HUES64 (cell line): ENCODE data around the gene SLFN12L.
"Not testable (repeated sequence)": the region's sequence is repeated elsewhere in the genome, so short reads cannot be mapped to it uniquely, and the experiment has no call there.

Experiments
- H3K27ac ChIP-seq: 2 replicates; pipeline ENCODE4 v1.7.0; 2013; ENCODE audit warnings: low read depth, low read length, inconsistent platforms
- H3K27me3 ChIP-seq: 2 replicates; pipeline ENCODE4 v1.6.1; 2013; ENCODE audit warnings: mild to moderate bottlenecking, low read length; ENCODE audit not compliant: insufficient read depth
- H3K36me3 ChIP-seq: 2 replicates; pipeline ENCODE4 v1.6.1; 2013; ENCODE audit warnings: mild to moderate bottlenecking, low read length; ENCODE audit not compliant: insufficient read depth
- H3K4me1 ChIP-seq: 2 replicates; pipeline ENCODE4 v1.6.1; 2013; ENCODE audit warnings: mild to moderate bottlenecking, low read length, moderate library complexity; ENCODE audit not compliant: insufficient read depth
- H3K4me3 ChIP-seq: 2 replicates; pipeline ENCODE4 v1.5.1; 2013; ENCODE audit warnings: mild to moderate bottlenecking, low read length, moderate library complexity
- H3K9ac ChIP-seq: 2 replicates; pipeline ENCODE4 v1.6.1; 2013; ENCODE audit warnings: mild to moderate bottlenecking, low read depth, low read length
- H3K9me3 ChIP-seq: 2 replicates; pipeline ENCODE4 v1.6.1; 2013; ENCODE audit warnings: low read depth, low read length; ENCODE audit not compliant: insufficient read depth
- WGBS: fragments of 150-250, 120-280 bp; methylation state at CpG from one replicate; pipeline ENCODE4 v1.1.7; 2013; ENCODE audit warnings: missing lambda C conversion rate; 5-methylcytosine and 5-hydroxymethylcytosine counted together

Gene SLFN12L

DNA sequence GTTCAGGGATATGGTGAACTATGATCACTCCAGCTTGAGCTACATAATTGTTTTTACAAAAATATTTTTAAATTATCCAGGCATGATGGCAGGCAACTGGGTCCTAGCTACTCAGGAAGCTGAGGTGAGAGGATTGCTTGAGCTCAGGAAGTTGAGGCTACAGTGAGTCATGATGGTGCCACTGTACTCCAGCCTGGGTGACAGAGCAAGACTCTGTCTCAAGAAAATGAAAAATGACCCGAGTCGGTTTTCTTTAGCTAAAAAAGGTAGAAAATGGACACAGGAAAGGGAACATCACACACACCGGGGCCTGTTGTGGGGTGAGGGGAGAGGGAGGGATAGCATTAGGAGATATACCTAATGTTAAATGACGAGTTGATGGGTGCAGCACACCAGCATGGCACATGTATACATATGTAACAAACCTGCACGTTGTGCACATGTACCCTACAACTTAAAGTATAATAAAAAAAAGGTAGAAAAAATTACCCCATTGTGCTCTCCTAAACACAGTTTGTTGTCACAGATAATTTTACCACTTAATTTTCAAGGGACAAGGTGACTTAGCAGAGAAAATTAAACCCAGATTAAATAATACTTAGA is 15.7 kb downstream of the SLFN12L start:
- H3K27ac ChIP-seq, H3K9me3 ChIP-seq, H3K4me3 ChIP-seq, H3K9ac ChIP-seq, H3K27me3 ChIP-seq, H3K4me1 ChIP-seq, H3K36me3 ChIP-seq: not testable (repeated sequence)
- 97% methylated on average over 3 of the region's 5 CpGs for whole genome bisulfite sequencing

DNA sequence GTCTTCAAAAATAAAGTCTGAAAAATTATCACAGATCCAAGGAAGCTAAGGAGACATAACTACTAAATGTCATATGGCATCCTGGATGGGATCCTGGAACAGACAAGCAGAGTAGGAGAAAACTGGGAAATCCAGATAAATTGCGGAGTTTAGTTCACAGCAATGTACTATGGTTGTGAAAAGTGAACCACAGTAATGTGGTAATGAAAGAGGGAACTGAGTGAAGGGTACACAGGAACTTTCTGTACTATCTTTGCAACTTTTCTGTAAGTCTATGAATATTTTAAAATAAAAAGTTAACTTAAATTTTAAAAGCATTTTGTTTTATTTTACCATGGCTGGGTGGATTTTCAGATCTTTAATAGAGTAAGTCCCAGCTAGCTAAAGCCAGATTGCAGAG is 16.3 kb downstream of the SLFN12L start:
- H3K36me3 ChIP-seq = no peaks in the 10 kb centered on the region
- H3K9ac ChIP-seq = no peak overlapping the region
- no peak overlapping the region for H3K4me3 ChIP-seq
- no peaks in the 10 kb centered on the region for H3K9me3 ChIP-seq
- H3K27me3 ChIP-seq = no peaks in the 10 kb centered on the region
- WGBS = 97% methylated on average over 1 of the region's 1 CpG
- peaks cover 3% of the 10 kb centered on the region; the same call in 1 of the 2 replicates for H3K4me1 ChIP-seq
- H3K27ac ChIP-seq = no peak overlapping the region

GRCh38 chr17:35519906-35520442 is 17.5 kb downstream of the SLFN12L start:
- H3K4me1 ChIP-seq = peaks cover 3% of the 10 kb centered on the region; the same call in 1 of the 2 replicates
- 91% methylated on average over 8 of the region's 8 CpGs for WGBS
- H3K36me3 ChIP-seq = no peaks in the 10 kb centered on the region
- H3K27me3 ChIP-seq = no peaks in the 10 kb centered on the region
- no peaks in the 10 kb centered on the region for H3K9me3 ChIP-seq
- H3K9ac ChIP-seq = no peak overlapping the region
- no peak overlapping the region for H3K27ac ChIP-seq
- no peak overlapping the region for H3K4me3 ChIP-seq

DNA sequence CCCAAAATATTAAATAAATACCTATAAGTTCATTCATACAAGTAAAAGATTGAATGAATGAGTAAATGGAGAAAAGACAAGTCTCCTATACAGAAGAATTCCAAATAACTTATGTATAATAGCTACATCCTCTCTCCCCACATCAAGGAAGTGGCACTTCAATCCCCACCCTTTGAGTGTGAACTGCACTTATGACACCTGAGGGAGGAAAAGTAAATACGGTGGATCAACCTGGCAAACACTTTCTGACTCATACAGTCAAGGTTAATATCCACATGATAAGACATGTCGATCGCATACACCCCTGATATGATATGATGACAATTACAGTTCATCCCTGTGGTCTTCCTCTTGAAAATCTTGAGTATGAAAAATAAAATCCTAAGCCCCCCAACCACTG is 18.0 kb downstream of the SLFN12L start:
- WGBS = 89% methylated on average over 3 of the region's 3 CpGs

DNA sequence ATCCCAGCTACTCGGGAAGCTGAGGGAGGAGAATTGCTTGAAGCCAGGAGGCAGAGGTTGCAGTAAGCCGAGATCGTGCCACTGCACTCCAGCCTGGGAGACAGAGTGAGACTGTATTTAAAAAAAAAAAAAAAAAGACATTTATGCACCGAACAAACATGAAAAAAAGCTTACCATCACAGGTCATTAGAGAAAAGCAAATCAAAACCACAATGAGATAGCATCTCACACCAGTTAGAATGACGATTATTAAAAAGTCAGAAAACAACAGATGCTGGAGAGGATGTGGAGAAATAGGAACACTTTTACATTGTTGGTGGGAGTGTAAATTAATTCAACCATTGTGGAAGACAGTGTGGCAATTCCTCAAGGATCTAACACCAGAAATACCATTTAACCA is 19.0 kb downstream of the SLFN12L start:
- 82% methylated on average over 4 of the region's 5 CpGs for WGBS
- H3K9me3 ChIP-seq, H3K4me3 ChIP-seq, H3K4me1 ChIP-seq, H3K27ac ChIP-seq, H3K36me3 ChIP-seq, H3K9ac ChIP-seq, H3K27me3 ChIP-seq: not testable (repeated sequence)

More for the DNA sequence above, 18.0 kb downstream of the SLFN12L start:
- H3K4me3 ChIP-seq = no peak overlapping the region
- H3K36me3 ChIP-seq = no peaks in the 10 kb centered on the region
- H3K27me3 ChIP-seq = no peaks in the 10 kb centered on the region
- no peaks in the 10 kb centered on the region for H3K9me3 ChIP-seq
- no peak overlapping the region for H3K9ac ChIP-seq
- peaks cover 3% of the 10 kb centered on the region; the same call in 1 of the 2 replicates for H3K4me1 ChIP-seq
- H3K27ac ChIP-seq = no peak overlapping the region

GRCh38 chr17:35515027-35515426 is 22.5 kb downstream of the SLFN12L start:
- Histone ChIP-seq H3K9me3 (no peaks in the 10 kb centered on the region), H3K27ac (no peak overlapping the region), H3K27me3 (no peaks in the 10 kb centered on the region), H3K4me1 (no peaks in the 10 kb centered on the region), H3K4me3 (no peak overlapping the region), H3K36me3 (no peaks in the 10 kb centered on the region), H3K9ac (no peak overlapping the region)
- 94% methylated on average over 21 of the region's 21 CpGs for WGBS

GRCh38 chr17:35514564-35514963 is 22.9 kb downstream of the SLFN12L start:
- no peaks in the 10 kb centered on the region for H3K36me3 ChIP-seq
- H3K4me1 ChIP-seq = no peaks in the 10 kb centered on the region
- H3K4me3 ChIP-seq = no peak overlapping the region
- no peak overlapping the region for H3K27ac ChIP-seq
- no peaks in the 10 kb centered on the region for H3K27me3 ChIP-seq
- no peaks in the 10 kb centered on the region for H3K9me3 ChIP-seq
- no peak overlapping the region for H3K9ac ChIP-seq
- 94% methylated on average over 2 of the region's 2 CpGs for WGBS

- 96% methylated on average over 2 of the region's 2 CpGs for WGBS
- Histone ChIP-seq H3K27ac (no peak overlapping the region), H3K9me3 (peaks cover 3% of the 10 kb centered on the region; the same call in 1 of the 2 replicates), H3K4me3 (no peak overlapping the region), H3K9ac (no peak overlapping the region), H3K27me3 (no peaks in the 10 kb centered on the region), H3K36me3 (no peaks in the 10 kb centered on the region), H3K4me1 (no peaks in the 10 kb centered on the region)
Observed at GRCh38 chr17:35510052-35510451, 27.4 kb downstream of the SLFN12L start.

DNA sequence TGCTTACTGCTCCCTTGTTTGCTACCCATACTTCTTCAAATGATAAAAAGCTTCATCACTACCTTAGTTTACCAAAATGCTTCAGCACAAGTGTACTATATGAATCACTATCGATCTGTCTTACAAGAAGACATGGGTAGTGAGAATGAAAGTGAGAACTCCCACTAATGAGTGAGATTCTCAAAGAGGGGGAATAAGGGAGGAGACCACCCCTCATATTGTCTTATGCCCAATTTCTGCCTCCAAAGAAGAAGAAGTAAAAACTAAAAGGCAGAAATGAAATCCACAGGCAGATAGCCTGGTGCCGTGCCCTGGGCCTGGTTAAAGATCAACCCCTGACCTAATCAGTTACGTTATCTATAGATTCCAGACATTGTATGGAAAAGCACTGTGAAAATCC is 29.8 kb downstream of the SLFN12L start:
- not testable (repeated sequence) for H3K27ac ChIP-seq, H3K36me3 ChIP-seq, H3K9me3 ChIP-seq, H3K27me3 ChIP-seq, H3K4me1 ChIP-seq, H3K4me3 ChIP-seq, H3K9ac ChIP-seq
- 95% methylated on average over 2 of the region's 3 CpGs for WGBS

- no peak overlapping the region for H3K27ac ChIP-seq
Observed at GRCh38 chr17:35499548-35499947, 37.9 kb downstream of the SLFN12L start.

GRCh38 chr17:35498448-35499178 is 38.9 kb downstream of the SLFN12L start:
- Histone ChIP-seq H3K4me3 (no peak overlapping the region), H3K27ac (no peak overlapping the region), H3K9ac (no peak overlapping the region), H3K9me3 (peaks cover 5% of the 10 kb centered on the region; the same call in 1 of the 2 replicates), H3K27me3 (peaks cover 67% of the 10 kb centered on the region), H3K4me1 (peaks cover 19% of the 10 kb centered on the region), H3K36me3 (no peaks in the 10 kb centered on the region)
- WGBS = 88% methylated on average over 12 of the region's 12 CpGs

More at GRCh38 chr17:35499548-35499947, 37.9 kb downstream of the SLFN12L start:
- peaks cover 11% of the 10 kb centered on the region for H3K4me1 ChIP-seq
- H3K36me3 ChIP-seq = no peaks in the 10 kb centered on the region
- peaks cover 58% of the 10 kb centered on the region for H3K27me3 ChIP-seq
- 45% methylated on average over 2 of the region's 2 CpGs for whole genome bisulfite sequencing
- no peak overlapping the region for H3K4me3 ChIP-seq
- H3K9ac ChIP-seq = no peak overlapping the region
- peaks cover 5% of the 10 kb centered on the region; the same call in 1 of the 2 replicates for H3K9me3 ChIP-seq
